ENCODE measurements around the gene GPR155.
"Not testable (repeated sequence)": the region's sequence is repeated elsewhere in the genome, so short reads cannot be mapped to it uniquely, and the experiment has no call there.

Gene GPR155

DNA sequence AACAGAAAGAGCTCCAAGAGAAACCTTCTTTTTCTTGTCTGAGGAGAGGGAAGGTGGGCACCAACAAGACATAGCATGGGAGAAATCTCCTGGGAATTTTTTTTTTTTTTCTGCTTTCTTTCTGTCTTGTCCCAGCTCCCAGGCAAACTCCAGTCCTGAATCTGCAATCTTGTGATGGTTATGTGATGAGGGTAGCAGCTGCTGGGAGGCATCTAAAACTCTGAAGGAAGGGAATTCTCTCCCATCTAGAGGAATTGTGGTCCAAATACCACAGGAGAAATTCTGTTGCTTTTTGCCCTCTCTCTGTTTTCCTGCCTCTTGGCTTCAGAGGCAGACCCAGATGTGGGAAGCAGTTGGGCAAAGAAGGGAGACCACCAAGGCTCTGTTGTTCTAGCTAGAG lies 74.6 kb downstream of the GPR155 start:
- H3K4me3 ChIP-seq (replicated peaks; ENCODE audit: low read depth, low read length): no peak overlapping the region
- no peak for DNase-seq (ENCODE audit: low read depth)
- TF ChIP-seq, protein P1, sequence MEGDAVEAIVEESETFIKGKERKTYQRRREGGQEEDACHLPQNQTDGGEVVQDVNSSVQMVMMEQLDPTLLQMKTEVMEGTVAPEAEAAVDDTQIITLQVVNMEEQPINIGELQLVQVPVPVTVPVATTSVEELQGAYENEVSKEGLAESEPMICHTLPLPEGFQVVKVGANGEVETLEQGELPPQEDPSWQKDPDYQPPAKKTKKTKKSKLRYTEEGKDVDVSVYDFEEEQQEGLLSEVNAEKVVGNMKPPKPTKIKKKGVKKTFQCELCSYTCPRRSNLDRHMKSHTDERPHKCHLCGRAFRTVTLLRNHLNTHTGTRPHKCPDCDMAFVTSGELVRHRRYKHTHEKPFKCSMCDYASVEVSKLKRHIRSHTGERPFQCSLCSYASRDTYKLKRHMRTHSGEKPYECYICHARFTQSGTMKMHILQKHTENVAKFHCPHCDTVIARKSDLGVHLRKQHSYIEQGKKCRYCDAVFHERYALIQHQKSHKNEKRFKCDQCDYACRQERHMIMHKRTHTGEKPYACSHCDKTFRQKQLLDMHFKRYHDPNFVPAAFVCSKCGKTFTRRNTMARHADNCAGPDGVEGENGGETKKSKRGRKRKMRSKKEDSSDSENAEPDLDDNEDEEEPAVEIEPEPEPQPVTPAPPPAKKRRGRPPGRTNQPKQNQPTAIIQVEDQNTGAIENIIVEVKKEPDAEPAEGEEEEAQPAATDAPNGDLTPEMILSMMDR (IDR thresholded peaks at IDR 0.05; ENCODE audit: low read length, missing control alignments): no peak

DNA sequence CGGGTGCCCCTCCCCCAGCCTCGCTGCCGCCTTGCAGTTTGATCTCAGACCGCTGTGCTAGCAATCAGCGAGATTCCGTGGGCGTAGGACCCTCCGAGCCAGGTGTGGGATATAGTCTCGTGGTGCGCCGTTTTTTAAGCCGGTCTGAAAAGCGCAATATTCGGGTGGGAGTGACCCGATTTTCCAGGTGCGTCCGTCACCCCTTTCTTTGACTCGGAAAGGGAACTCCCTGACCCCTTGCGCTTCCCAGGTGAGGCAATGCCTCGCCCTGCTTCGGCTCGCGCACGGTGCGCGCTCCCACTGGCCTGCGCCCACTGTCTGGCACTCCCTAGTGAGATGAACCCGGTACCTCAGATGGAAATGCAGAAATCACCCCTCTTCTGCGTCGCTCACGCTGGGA lies 76.8 kb downstream of the GPR155 start:
- not testable (repeated sequence) for H3K4me3 ChIP-seq (replicated peaks; ENCODE audit: low read depth, low read length); DNase-seq (ENCODE audit: low read depth)

DNA sequence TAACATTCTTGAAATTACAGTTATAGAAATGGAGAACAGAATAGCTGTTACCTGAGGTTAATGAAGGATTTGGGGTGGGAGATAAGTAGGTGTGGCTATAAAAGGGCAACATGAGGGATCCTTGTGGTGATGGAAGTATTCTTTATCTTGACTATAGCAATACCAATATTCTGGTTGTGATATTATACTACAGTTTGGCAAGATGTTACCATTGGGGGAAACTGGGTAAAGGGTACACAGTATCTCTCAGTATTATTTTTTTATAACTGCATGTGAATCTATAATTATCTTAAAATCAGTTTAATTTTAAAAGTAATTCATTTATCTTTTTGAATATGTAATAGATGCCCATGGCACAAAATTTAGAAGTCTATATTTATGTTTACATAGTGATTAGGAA lies 83.2 kb downstream of the GPR155 start:
- DNase-seq (ENCODE audit: low read depth): no peak
- H3K4me3 ChIP-seq (replicated peaks; ENCODE audit: low read depth, low read length): no peak overlapping the region
- TF ChIP-seq, protein P1 (IDR thresholded peaks at IDR 0.05; ENCODE audit: low read length, missing control alignments): no peak

DNA sequence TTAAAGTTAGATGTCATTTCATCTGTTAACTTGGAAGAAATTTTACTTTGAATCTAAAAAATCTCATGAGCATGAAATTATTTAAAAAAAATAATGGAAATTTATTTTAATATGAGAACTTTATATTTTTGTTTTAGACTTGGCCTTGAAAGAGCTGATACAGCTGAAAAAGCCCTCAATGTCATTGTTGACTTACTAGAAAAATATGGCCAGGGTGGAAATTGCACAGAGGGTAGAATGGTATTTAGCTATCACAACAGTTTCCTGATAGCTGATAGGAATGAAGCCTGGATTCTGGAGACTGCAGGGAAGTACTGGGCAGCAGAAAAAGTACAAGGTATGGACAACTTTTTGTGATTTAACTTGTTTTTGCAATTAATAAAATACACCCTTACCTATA lies 86.0 kb downstream of the GPR155 start:
- H3K4me3 ChIP-seq (replicated peaks; ENCODE audit: low read depth, low read length): no peak overlapping the region
- DNase-seq (ENCODE audit: low read depth): no peak
- TF ChIP-seq, protein P1 (IDR thresholded peaks at IDR 0.05; ENCODE audit: low read length, missing control alignments): no peak

DNA sequence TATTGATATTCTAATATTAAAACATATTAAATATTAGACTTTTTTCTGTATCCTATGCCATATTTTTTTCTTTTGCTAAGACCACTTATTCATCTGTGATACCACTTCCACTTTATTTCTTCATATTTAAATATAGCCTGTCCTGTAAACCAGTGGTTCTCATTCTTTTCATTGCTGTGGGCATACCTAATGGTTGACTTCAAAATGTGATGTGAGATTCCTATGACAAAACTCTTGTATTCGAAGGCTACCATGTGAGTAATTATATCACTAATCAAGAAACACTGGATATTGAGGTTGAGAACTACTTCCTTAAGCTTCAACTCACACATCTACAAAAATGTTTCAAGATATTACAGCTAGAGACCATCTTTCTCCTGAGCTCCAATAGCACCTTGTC lies 87.7 kb downstream of the GPR155 start:
- no peak overlapping the region for H3K4me3 ChIP-seq (replicated peaks; ENCODE audit: low read depth, low read length)
- TF ChIP-seq, protein P1 (IDR thresholded peaks at IDR 0.05; ENCODE audit: low read length, missing control alignments): no peak
- DNase-seq (ENCODE audit: low read depth): no peak

DNA sequence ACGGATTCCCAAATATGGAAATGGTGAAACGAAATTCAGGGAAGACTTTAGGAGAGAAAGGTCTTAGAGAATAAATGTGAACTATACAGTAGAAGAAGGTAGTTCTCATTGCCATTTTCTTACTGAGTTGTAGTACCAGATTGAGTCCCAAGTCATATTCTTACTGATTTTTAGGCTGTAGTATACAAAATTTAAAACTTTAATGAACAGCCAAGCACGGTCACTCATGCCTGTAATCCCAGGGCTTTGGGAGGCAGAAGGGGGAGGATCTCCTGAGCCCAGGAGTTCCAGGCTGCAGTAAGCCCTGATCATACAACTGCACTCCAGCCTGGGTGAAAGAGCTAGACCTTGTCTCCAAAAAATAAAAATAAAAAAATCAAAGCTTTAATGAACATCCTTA lies 89.1 kb downstream of the GPR155 start:
- TF ChIP-seq, protein P1 (IDR thresholded peaks at IDR 0.05; ENCODE audit: low read length, missing control alignments): no peak
- no peak overlapping the region for H3K4me3 ChIP-seq (replicated peaks; ENCODE audit: low read depth, low read length)
- DNase-seq (ENCODE audit: low read depth): no peak

DNA sequence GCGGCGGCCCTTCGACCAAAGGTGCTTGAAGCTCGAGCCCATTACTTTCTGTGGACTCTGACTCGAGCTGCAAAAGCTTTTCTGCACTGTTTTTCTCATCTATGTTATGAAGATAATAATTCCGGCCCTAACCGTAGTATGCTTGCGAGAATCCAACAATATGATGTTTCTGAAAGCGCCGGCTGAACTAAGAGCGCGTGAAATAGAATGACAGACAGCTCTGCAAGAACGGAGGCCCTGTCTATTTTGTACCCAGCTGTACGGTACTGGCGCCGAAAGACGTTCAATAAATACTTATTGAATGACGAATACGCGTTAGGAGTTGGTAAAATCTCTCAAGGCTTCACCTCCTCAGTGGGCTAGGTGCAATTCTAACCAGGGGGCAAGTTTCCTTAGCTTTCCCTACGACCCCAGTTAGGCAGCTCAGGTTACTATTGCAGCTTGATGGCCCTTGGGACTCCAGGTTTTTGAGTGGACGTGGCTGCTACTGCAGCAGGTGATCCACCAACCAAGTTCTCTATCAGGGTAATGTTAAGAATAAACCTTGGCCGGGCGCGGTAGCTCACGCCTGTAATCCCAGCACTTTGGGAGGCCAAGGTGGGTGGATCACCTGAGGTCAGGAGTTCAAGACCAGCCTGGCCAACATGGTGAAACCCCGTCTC lies 90.7 kb downstream of the GPR155 start:
- DNase-seq (ENCODE audit: low read depth): peak; percentile 11
- H3K4me3 ChIP-seq (replicated peaks; ENCODE audit: low read depth, low read length): peak overlapping the region; percentile 99
- TF ChIP-seq, protein P1 (IDR thresholded peaks at IDR 0.05; ENCODE audit: low read length, missing control alignments): no peak
